GM13976 (cell line): ENCODE measurements around the gene SH2D3C.

Experiments
- DNase-seq: peaks from one replicate; pipeline ENCODE4 v3.0.0; 2012; ENCODE audit warnings: low spot score
- CTCF ChIP-seq: IDR thresholded peaks from 2 replicates; pipeline ENCODE4 v1.5.1; 2012; ENCODE audit warnings: borderline replicate concordance, mild to moderate bottlenecking; ENCODE audit not compliant: insufficient read depth; ENCODE audit errors: extremely low read depth, missing control alignments, control extremely low read depth
- in situ Hi-C: fragments of 300-500 bp; cut with MboI; formaldehyde crosslinking; loops from one replicate; pipeline ENCODE4 v1.12.0; 2022; ENCODE audit warnings: low sequenced_read_pairs, mixed read lengths, inconsistent platforms; ENCODE audit not compliant: unreplicated experiment

SH2D3C gene

GRCh38 chr9:127710204-127710783 is 68.2 kb downstream of the SH2D3C start:
- DNase-seq = no peak
- no peak for TF ChIP-seq CTCF
- in situ Hi-C loops = no loop called here

GRCh38 chr9:127708952-127709587 is 69.4 kb downstream of the SH2D3C start:
- in situ Hi-C loops = no loop called here
- no peak for DNase-seq
- no peak for TF ChIP-seq CTCF

- no peak for DNase-seq
- TF ChIP-seq CTCF = no peak
- in situ Hi-C loops = no loop called here
Observed at GRCh38 chr9:127707766-127708165, 70.7 kb downstream of the SH2D3C start.

- in situ Hi-C loops = no loop called here
- no peak for DNase-seq
- no peak for TF ChIP-seq CTCF
Observed at GRCh38 chr9:127706836-127707241, 71.6 kb downstream of the SH2D3C start, which contains the start of gene CFAP157. CFAP157 (plus strand) TSS chr9:127706988; CDS start chr9:127707032, 44 bp downstream.

GRCh38 chr9:127705577-127706379 is 72.7 kb downstream of the SH2D3C start:
- in situ Hi-C loops = no loop called here
- TF ChIP-seq CTCF = no peak
- no peak for DNase-seq

- TF ChIP-seq CTCF = no peak
- in situ Hi-C loops = no loop called here
Observed at GRCh38 chr9:127703289-127703946, 75.0 kb downstream of the SH2D3C start.

More at GRCh38 chr9:127703289-127703946, 75.0 kb downstream of the SH2D3C start:
- DNase-seq = no peak
